ENCODE measurements around the gene CD2AP.
"Not testable (repeated sequence)": the region's sequence is repeated elsewhere in the genome, so short reads cannot be mapped to it uniquely, and the experiment has no call there.

The CD2AP gene

DNA sequence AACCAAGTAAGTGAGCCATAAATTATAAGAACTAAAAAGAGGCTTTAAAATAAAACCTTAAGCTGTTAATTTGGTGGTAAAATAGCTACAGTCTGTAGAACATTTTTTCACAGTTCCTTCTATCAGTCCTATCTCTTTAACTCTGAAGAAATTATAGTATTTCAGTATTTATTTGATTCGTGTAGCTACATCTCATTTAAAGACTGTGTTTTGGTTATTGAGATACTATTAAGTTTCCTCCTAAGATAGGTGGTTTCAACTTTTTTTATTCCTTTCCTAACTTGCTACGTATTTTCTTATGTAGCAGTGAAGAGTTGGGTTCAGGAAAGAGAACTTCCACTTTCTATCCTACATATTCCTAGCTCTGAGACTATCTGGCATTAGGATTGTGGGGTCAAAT is 97.2 kb downstream of the CD2AP start:
- DNase-seq, result no peak

GRCh38 chr6:47579040-47579439 is 101.5 kb downstream of the CD2AP start:
- DNase-seq, result no peak

DNA sequence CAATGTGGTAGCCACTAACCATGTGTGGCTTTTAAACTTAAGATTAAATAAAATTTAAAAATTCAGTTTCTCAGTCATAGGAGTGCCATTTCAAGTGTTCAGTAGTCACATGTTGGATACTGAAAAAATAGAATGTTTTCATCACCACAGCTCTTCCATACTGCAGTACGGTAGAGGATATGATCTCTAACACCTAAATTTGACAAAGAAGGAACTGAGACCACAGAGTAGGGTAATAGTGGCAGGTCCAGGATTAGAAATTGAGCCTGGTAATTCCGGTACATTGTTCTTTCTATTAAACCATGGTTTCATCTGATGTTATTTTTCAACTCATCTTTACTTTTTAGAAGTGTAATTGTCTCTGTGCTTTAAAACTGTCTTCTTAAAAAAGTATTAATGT is 104.0 kb downstream of the CD2AP start:
- no peak for DNase-seq

GRCh38 chr6:47587493-47587892 is 109.9 kb downstream of the CD2AP start:
- no peak for DNase-seq

- DNase-seq, result no peak
Observed at GRCh38 chr6:47592131-47592840, 114.7 kb downstream of the CD2AP start.

- no peak for DNase-seq
Observed at GRCh38 chr6:47593979-47594378, 116.4 kb downstream of the CD2AP start.

GRCh38 chr6:47595785-47596184 is 118.2 kb downstream of the CD2AP start:
- DNase-seq, result no peak

- no peak for DNase-seq
Observed at GRCh38 chr6:47598367-47598766, 120.8 kb downstream of the CD2AP start.

DNA sequence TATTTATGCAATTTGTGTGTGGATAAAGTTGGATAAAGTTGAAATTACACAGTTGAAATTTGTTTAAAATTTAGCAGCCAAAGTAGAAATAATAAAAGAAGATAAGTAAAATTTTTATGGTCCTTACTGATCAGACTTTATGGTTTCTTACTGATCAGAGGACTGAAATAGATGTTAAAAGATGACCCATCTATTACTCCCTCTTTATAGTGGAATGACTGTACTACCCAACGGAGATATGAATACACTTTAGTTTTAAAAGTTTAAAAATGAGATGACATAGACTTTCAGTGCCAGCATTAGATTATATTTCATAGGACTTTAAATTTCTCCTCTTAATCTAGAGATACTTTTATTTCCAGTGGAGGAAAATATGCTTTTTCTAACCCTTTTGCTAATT is 121.9 kb downstream of the CD2AP start:
- no peak for DNase-seq

- DNase-seq, result no peak
Observed at GRCh38 chr6:47603227-47603626, 125.6 kb downstream of the CD2AP start.

DNA sequence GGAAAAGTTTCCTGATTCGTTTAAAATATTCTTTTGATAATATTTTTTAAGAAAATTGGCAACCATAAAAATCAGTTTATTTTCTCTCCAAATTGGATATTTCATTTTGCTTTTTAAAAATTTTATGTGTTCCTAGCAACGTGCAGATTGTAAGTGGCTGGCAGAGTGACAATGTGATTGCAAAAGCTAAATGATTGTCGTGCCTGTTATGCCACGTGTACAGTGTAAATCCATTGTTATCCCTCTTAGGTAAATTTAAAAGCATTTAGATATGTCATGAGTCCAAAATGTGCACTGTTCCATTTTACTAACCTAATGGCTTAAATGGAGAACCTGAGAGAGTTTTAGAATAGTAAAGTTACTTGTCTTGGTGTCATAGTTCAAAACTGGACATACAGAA is 126.4 kb downstream of the CD2AP start:
- no peak for DNase-seq

GRCh38 chr6:47621838-47622449 is 144.4 kb downstream of the CD2AP start:
- no peak for DNase-seq

DNA sequence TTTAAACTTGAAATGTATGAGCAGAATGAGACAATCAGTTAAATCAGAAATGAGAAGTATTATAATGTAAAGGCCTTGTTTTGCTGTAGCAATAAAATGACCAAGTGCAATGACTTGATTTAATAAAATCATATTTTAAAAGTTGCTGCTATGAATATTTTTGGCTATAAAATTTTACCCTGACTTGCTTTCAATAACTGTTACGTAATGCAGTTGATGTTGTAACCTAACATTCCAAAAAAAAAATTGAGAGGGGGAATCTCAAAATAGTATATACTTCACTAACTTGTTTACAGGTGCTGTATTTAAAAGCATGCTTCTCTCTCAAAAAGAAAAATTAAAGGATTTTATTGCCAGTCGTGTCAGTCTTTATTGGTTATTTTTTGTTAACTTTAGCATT is 149.2 kb downstream of the CD2AP start:
- DNase-seq, result no peak

- no peak for DNase-seq
Observed at GRCh38 chr6:47628448-47629272, 151.1 kb downstream of the CD2AP start.

- DNase-seq, result no peak
Observed at GRCh38 chr6:47629954-47630353, 152.4 kb downstream of the CD2AP start.

GRCh38 chr6:47630587-47630986 is 153.0 kb downstream of the CD2AP start:
- no peak for DNase-seq

DNA sequence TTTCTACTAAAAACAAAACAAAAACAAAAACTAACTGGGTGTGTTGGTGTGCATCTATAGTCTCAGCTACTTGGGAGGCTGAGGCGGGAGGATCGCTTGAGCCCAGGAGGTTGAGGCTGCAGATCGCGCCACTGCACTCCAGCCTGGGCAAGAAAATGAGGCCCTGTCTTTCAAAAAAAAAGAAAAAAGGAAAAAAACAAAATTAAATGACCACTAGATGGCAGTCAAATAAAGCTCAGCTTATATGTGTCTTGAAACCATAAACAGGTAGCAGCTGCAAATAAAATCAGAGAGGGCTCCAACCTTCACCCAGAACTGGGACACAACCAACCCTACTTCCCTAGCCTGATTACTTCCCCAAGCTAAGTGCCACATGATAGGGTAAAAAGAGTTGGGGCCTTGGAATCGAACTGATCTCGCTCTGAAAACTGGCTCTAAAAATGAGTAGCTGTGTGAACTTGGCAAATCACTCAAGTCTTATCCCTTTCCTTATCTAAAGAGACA is 153.7 kb downstream of the CD2AP start:
- DNase-seq, result no peak

- DNase-seq, result no peak
Observed at GRCh38 chr6:47631797-47632196, 154.2 kb downstream of the CD2AP start.

DNA sequence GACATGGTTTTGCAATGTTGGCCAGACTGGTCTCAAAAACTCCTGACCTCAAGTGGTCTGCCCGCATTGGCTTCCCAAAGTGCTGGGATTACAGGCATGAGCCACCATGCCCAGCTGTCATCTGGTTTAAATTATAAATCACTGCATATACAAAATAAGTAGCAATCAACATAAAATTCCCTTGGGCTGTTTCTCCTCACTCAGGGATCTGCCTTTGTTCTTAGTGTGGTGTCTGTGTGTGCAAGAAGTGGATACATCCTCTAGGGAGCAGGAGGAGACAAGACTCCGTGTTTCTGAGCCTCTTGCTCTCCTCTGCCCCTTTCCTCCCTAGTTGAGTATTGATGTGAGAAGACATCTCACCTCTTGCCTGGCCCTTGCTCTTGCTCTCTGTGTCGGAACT is 155.6 kb downstream of the CD2AP start:
- no peak for DNase-seq

DNA sequence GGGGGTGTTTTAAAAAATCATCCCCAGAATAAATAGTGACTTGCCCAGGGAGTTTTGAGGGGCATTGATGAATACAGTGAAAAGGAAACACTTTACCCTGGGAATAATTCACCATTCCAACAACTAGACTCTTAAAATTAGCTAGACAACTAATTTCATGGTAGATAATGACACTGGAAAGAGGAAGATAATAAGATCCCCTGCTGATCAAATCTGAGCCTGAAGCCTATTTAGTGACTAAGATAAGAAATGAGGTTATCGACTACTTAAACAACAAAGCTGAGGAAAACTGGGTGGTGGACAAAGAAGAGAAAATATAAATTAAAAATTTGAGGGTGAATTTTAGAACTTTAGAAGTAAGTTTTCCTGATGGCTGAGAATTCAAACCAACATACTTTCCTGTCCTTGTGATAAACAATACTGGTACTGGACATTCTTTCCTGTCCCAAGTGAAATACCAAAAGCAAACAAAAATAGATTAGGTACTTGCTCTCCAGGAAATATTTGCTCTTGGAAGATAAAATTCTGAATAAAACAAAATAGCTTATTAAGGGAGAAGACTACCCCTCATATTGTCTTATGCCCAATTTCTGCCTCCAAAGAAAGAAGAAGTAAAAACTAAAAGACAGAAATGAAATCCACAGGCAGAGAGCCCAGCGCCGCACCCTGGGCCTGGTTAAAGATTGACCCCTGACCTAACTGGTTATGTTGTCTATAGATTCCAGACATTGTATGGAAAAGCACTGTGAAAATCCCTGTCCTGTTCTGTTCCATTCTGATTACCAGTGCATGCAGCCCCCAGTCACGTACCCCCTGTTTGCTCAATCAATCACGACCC is 156.8 kb downstream of the CD2AP start:
- no peak for DNase-seq

DNA sequence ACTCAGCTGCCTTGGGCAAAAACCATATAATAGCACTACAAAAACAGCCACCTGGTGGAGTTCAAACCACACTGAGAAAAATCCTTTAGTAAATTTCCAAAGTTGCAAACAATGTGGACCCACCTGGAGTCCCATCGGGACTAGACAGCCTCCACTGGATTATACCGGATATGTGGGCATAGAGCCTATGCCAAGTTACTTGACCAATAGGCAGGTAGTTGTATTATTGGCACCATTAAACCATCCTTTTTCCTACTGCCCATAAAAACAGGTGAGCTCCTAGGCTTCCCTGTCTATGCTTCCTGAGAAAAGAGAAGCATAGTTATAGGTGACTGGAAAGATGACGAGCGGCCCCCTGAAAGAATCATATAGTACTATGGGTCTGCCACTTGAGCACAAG is 169.1 kb downstream of the CD2AP start:
- no peak for DNase-seq

DNA sequence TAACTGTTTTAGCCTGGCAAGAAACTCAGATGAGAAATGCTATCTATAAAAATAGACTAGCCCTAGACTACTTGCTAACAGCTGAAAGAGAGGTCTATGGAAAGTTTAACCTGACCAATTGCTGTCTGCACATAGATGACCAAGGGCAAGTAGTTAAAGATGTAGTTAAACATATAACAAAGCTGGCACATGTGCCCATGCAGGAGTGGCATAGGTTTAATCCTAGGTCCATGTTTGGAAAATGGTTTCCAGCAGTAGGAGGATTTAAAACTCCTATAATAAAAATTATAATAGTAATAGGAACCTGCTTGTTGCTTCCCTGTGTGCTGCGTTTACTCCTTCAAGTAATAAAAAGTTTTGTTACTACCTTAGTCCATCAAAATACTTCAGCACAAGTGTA is 169.6 kb downstream of the CD2AP start:
- DNase-seq, result no peak

GRCh38 chr6:47647626-47648025 is 170.0 kb downstream of the CD2AP start:
- not testable (repeated sequence) for DNase-seq

Measured in activated CD4-positive, alpha-beta T cell treated with anti-CD3 and anti-CD28 coated beads, Interleukin-2, amount 50 U/mL, for 1 hour (primary cell).